22Rv1 (cell line): Measurements from ENCODE around the gene VCAN.

Experiments
- CTCF ChIP-seq: fragments of 450-650 bp; IDR thresholded peaks from 2 replicates; pipeline ENCODE4 v1.5.1; 2017; ENCODE audit warnings: mild to moderate bottlenecking
- ZFX ChIP-seq: fragments of 450-650 bp; IDR thresholded peaks from 2 replicates; pipeline ENCODE4 v1.6.1; 2017; ENCODE audit warnings: antibody characterized with exemption, borderline replicate concordance

DNA sequence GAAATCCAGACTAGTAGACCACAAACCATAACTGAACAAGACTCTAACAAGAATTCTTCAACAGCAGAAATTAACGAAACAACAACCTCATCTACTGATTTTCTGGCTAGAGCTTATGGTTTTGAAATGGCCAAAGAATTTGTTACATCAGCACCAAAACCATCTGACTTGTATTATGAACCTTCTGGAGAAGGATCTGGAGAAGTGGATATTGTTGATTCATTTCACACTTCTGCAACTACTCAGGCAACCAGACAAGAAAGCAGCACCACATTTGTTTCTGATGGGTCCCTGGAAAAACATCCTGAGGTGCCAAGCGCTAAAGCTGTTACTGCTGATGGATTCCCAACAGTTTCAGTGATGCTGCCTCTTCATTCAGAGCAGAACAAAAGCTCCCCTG is 68.6 kb downstream of the VCAN start:
- TF ChIP-seq CTCF = no peak
- TF ChIP-seq ZFX = no peak
